HepG2 (cell line): ENCODE data around the gene TRERF1. TPM values are rescaled to one million over a fixed set of nuclear protein-coding genes. Genes with fewer than 3 reads are reported as not detected.

Experiments used
- BCL6 ChIP-seq: IDR thresholded peaks from 2 replicates; pipeline ENCODE4 v1.6.1; 2016; ENCODE audit warnings: missing genetic modification reagents, missing compliant biosample characterization
- CSRNP2 ChIP-seq: sonication (generic); formaldehyde crosslinking; conservative IDR thresholded peaks from 2 replicates; pipeline ENCODE4 v1.8.0; 2022; ENCODE audit warnings: low read depth, missing genetic modification reagents
- FIP1L1 ChIP-seq: fragments of 200-400 bp; formaldehyde crosslinking; IDR thresholded peaks from 2 replicates; pipeline ENCODE4 v1.6.1; 2018; ENCODE audit warnings: low read depth, mild to moderate bottlenecking, low read length, moderate library complexity, borderline replicate concordance; ENCODE audit not compliant: insufficient read depth
- FOSL2 ChIP-seq: sonication (generic); formaldehyde crosslinking; IDR thresholded peaks from 2 replicates; pipeline ENCODE4 v1.4.0; 2020; ENCODE audit warnings: missing genetic modification reagents
- FOXA3 ChIP-seq: IDR thresholded peaks from 2 replicates; pipeline ENCODE4 v1.6.1; 2016; ENCODE audit warnings: missing genetic modification reagents, missing compliant biosample characterization
- HDAC2 ChIP-seq: sonication (generic); formaldehyde crosslinking; IDR thresholded peaks from 2 replicates; pipeline ENCODE4 v1.4.0; 2020; ENCODE audit warnings: missing genetic modification reagents
- HES4 ChIP-seq: sonication (generic); formaldehyde crosslinking; IDR thresholded peaks from 2 replicates; pipeline ENCODE4 v1.9.0; 2021; ENCODE audit warnings: mild to moderate bottlenecking, missing genetic modification reagents, borderline replicate concordance
- HNRNPK ChIP-seq: fragments of 200-400 bp; formaldehyde crosslinking; IDR thresholded peaks from 2 replicates; pipeline ENCODE4 v1.6.1; 2018; ENCODE audit warnings: low read length, low read depth, moderate library complexity, mild to moderate bottlenecking; ENCODE audit not compliant: poor library complexity, severe bottlenecking
- MLLT10 ChIP-seq: sonication (generic); formaldehyde crosslinking; IDR thresholded peaks from 2 replicates; pipeline ENCODE4 v1.4.0; 2020; ENCODE audit warnings: missing genetic modification reagents
- MTA1 ChIP-seq: sonication (generic); formaldehyde crosslinking; IDR thresholded peaks from 2 replicates; pipeline ENCODE4 v1.4.0; 2020; ENCODE audit warnings: missing genetic modification reagents, mild to moderate bottlenecking, borderline replicate concordance
- PPARG ChIP-seq: conservative IDR thresholded peaks from 2 replicates; pipeline ENCODE4 v1.6.1; 2016; ENCODE audit warnings: missing biosample characterization, missing genetic modification reagents
- TEAD3 ChIP-seq: optimal IDR thresholded peaks from 2 replicates; pipeline ENCODE3; 2016; ENCODE audit warnings: borderline replicate concordance
- ZNF142 ChIP-seq: sonication (generic); formaldehyde crosslinking; IDR thresholded peaks from 2 replicates; pipeline ENCODE4 v1.4.0; 2020; ENCODE audit warnings: missing genetic modification reagents
- ZNF263 ChIP-seq: sonication (generic); formaldehyde crosslinking; IDR thresholded peaks from 2 replicates; pipeline ENCODE4 v1.4.0; 2020; ENCODE audit warnings: missing genetic modification reagents
- polyA plus RNA-seq, 8 experiments: library from polyadenylated mRNA; depleted of rRNA in 3 of 8; stranded (reverse) in 7 of 8; unstranded in 1 of 8; fragments of >200 nt; fragmentation: Illumina TruSeq in 4 of 8; extraction: Trizol in 4 of 8; gene quantifications; 2 replicates each; pipeline versions ENCODE4 v1.2.1 to v1.2.3, GENCODE V29; 2011 to 2016; ENCODE audit warnings: low read depth in 4 of 8, missing spikeins in 1 of 8, mixed read lengths in 1 of 8; ENCODE audit not compliant: insufficient read depth in 1 of 8
- total RNA-seq, 5 experiments: library from RNA; depleted of rRNA; stranded (reverse); fragments of >200 nt; fragmentation: Illumina TruSeq; extraction: Trizol; gene quantifications; 2 replicates each; pipeline ENCODE4 v1.2.3, GENCODE V29; 2016; ENCODE audit warnings: low read depth in 1 of 5
- TF ChIP-seq, protein P1 (sequence below): sonication (generic); formaldehyde crosslinking; IDR thresholded peaks from 2 replicates; pipeline ENCODE4 v1.5.0; 2020; ENCODE audit warnings: missing genetic modification reagents, mild to moderate bottlenecking, borderline replicate concordance
- TF ChIP-seq, protein P2 (sequence below): sonication (generic); formaldehyde crosslinking; IDR thresholded peaks from 2 replicates; pipeline ENCODE4 v1.5.0; 2020; ENCODE audit warnings: mild to moderate bottlenecking, missing genetic modification reagents, moderate library complexity

The TRERF1 gene
- total and polyA plus RNA-seq, 2 of the 13 experiments (the other 11 are each of a cell fraction or from before 2014, with no cell fraction given), result 0.02 TPM; not detected in 1

GRCh38 chr6:42222448-42222847 is 229.3 kb downstream of the TRERF1 start (continued):
- TF ChIP-seq PPARG (CRISPR knock-in tag) (peak; percentile 52; the same call in 1 of the 2 replicates), CSRNP2 (CRISPR knock-in tag) (no peak), FOXA3 (CRISPR knock-in tag) (peak; percentile 20), HES4 (no peak), FOSL2 (CRISPR knock-in tag) (0 out of 2 replicates have a peak, but pooled peaks have one; percentile 35), ZNF263 (peak; percentile 95), ZNF142 (CRISPR knock-in tag) (no peak), HDAC2 (CRISPR knock-in tag) (no peak), MTA1 (CRISPR knock-in tag) (no peak), FIP1L1 (no peak), TEAD3 (CRISPR knock-in tag) (peak; percentile 60), HNRNPK (no peak), MLLT10 (no peak), BCL6 (CRISPR knock-in tag) (peak; percentile 59)
- TF ChIP-seq, protein P1, sequence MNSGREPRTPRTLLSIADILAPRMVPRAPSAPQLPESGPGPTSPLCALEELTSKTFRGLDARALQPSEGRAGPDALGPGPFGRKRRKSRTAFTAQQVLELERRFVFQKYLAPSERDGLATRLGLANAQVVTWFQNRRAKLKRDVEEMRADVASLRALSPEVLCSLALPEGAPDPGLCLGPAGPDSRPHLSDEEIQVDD (CRISPR knock-in tag), result no peak
- TF ChIP-seq, protein P2, sequence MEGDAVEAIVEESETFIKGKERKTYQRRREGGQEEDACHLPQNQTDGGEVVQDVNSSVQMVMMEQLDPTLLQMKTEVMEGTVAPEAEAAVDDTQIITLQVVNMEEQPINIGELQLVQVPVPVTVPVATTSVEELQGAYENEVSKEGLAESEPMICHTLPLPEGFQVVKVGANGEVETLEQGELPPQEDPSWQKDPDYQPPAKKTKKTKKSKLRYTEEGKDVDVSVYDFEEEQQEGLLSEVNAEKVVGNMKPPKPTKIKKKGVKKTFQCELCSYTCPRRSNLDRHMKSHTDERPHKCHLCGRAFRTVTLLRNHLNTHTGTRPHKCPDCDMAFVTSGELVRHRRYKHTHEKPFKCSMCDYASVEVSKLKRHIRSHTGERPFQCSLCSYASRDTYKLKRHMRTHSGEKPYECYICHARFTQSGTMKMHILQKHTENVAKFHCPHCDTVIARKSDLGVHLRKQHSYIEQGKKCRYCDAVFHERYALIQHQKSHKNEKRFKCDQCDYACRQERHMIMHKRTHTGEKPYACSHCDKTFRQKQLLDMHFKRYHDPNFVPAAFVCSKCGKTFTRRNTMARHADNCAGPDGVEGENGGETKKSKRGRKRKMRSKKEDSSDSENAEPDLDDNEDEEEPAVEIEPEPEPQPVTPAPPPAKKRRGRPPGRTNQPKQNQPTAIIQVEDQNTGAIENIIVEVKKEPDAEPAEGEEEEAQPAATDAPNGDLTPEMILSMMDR (CRISPR knock-in tag), result no peak
